HepG2 (cell line): Measurements from ENCODE around the gene UBQLN4. TPM values are rescaled to one million over a fixed set of nuclear protein-coding genes. Genes with fewer than 3 reads are reported as not detected.
A peak's percentile ranks its signal among the peaks of the same experiment; 100 is the strongest.

Experiments used
- ARNT ChIP-seq: fragments of 450-650 bp; IDR thresholded peaks from 2 replicates; pipeline ENCODE4 v1.6.1; 2017
- BCL6 ChIP-seq: IDR thresholded peaks from 2 replicates; pipeline ENCODE4 v1.6.1; 2016; ENCODE audit warnings: missing genetic modification reagents, missing compliant biosample characterization
- CAMTA2 ChIP-seq: sonication (generic); formaldehyde crosslinking; IDR thresholded peaks from 2 replicates; pipeline ENCODE4 v1.4.0; 2020; ENCODE audit warnings: mild to moderate bottlenecking, missing genetic modification reagents, borderline replicate concordance
- ETV6 ChIP-seq: sonication (generic); formaldehyde crosslinking; conservative IDR thresholded peaks from 2 replicates; pipeline ENCODE4 v1.4.0; 2020; ENCODE audit warnings: missing genetic modification reagents
- GATAD2A ChIP-seq: IDR thresholded peaks from 2 replicates; pipeline ENCODE4 v1.6.1; 2016
- HMG20B ChIP-seq: conservative IDR thresholded peaks from 2 replicates; pipeline ENCODE4 v1.6.1; 2016; ENCODE audit warnings: missing genetic modification reagents, missing compliant biosample characterization
- KLF11 ChIP-seq: IDR thresholded peaks from 2 replicates; pipeline ENCODE4 v1.6.1; 2016; ENCODE audit warnings: missing compliant biosample characterization
- NFIB ChIP-seq: sonication (generic); formaldehyde crosslinking; IDR thresholded peaks from 2 replicates; pipeline ENCODE4 v1.9.0; 2021; ENCODE audit warnings: missing genetic modification reagents, mild to moderate bottlenecking, borderline replicate concordance
- NPAS2 ChIP-seq: sonication (generic); formaldehyde crosslinking; IDR thresholded peaks from 2 replicates; pipeline ENCODE4 v1.8.0; 2022; ENCODE audit warnings: mild to moderate bottlenecking, missing genetic modification reagents, borderline replicate concordance
- POLR2AphosphoS5 ChIP-seq: IDR thresholded peaks from 2 replicates; pipeline ENCODE4 v1.6.1; 2012; ENCODE audit warnings: low read depth, low read length
- RORA ChIP-seq: sonication (generic); formaldehyde crosslinking; IDR thresholded peaks from 2 replicates; pipeline ENCODE4 v1.5.0; 2020; ENCODE audit warnings: mild to moderate bottlenecking, missing genetic modification reagents, moderate library complexity
- STAT5B ChIP-seq: sonication (generic); formaldehyde crosslinking; IDR thresholded peaks from 2 replicates; pipeline ENCODE4 v1.4.0; 2020; ENCODE audit warnings: missing genetic modification reagents
- TSC22D2 ChIP-seq: sonication (generic); formaldehyde crosslinking; IDR thresholded peaks from 2 replicates; pipeline ENCODE4 v1.5.1; 2020; ENCODE audit warnings: missing genetic modification reagents, mild to moderate bottlenecking, borderline replicate concordance
- ZMYM4 ChIP-seq: sonication (generic); formaldehyde crosslinking; IDR thresholded peaks from 2 replicates; pipeline ENCODE4 v1.8.1; 2023; ENCODE audit warnings: mild to moderate bottlenecking, missing genetic modification reagents
- ZNF12 ChIP-seq: sonication (generic); formaldehyde crosslinking; IDR thresholded peaks from 2 replicates; pipeline ENCODE4 v1.5.0; 2020; ENCODE audit warnings: missing genetic modification reagents
- ZNF124 ChIP-seq: sonication (generic); formaldehyde crosslinking; IDR thresholded peaks from 2 replicates; pipeline ENCODE4 v1.4.0; 2020; ENCODE audit warnings: missing genetic modification reagents
- ZNF296 ChIP-seq: sonication (generic); formaldehyde crosslinking; conservative IDR thresholded peaks from 2 replicates; pipeline ENCODE4 v1.5.0; 2020; ENCODE audit warnings: mild to moderate bottlenecking, missing genetic modification reagents
- ZNF567 ChIP-seq: sonication (generic); formaldehyde crosslinking; IDR thresholded peaks from 2 replicates; pipeline ENCODE4 v1.8.1; 2023; ENCODE audit warnings: mild to moderate bottlenecking, missing genetic modification reagents, borderline replicate concordance
- ZNF629 ChIP-seq: sonication (generic); formaldehyde crosslinking; conservative IDR thresholded peaks from 2 replicates; pipeline ENCODE4 v1.5.0; 2020; ENCODE audit warnings: missing genetic modification reagents
- ZNF777 ChIP-seq: sonication (generic); formaldehyde crosslinking; IDR thresholded peaks from 2 replicates; pipeline ENCODE4 v1.4.0; 2020; ENCODE audit warnings: missing genetic modification reagents
- ZSCAN30 ChIP-seq: sonication (generic); formaldehyde crosslinking; IDR thresholded peaks from 2 replicates; pipeline ENCODE4 v1.5.0; 2020; ENCODE audit warnings: mild to moderate bottlenecking, missing genetic modification reagents
- polyA plus RNA-seq, 8 experiments: library from polyadenylated mRNA; depleted of rRNA in 3 of 8; stranded (reverse) in 7 of 8; unstranded in 1 of 8; fragments of >200 nt; fragmentation: Illumina TruSeq in 4 of 8; extraction: Trizol in 4 of 8; gene quantifications; 2 replicates each; pipeline versions ENCODE4 v1.2.1 to v1.2.3, GENCODE V29; 2011 to 2016; ENCODE audit warnings: low read depth in 4 of 8, missing spikeins in 1 of 8, mixed read lengths in 1 of 8; ENCODE audit not compliant: insufficient read depth in 1 of 8
- total RNA-seq, 5 experiments: library from RNA; depleted of rRNA; stranded (reverse); fragments of >200 nt; fragmentation: Illumina TruSeq; extraction: Trizol; gene quantifications; 2 replicates each; pipeline ENCODE4 v1.2.3, GENCODE V29; 2016; ENCODE audit warnings: low read depth in 1 of 5
- TF ChIP-seq, protein P1 (sequence below): sonication (generic); formaldehyde crosslinking; IDR thresholded peaks from 2 replicates; pipeline ENCODE4 v1.5.0; 2020; ENCODE audit warnings: mild to moderate bottlenecking, missing genetic modification reagents
- TF ChIP-seq, protein P2 (sequence below): sonication (generic); formaldehyde crosslinking; IDR thresholded peaks from 2 replicates; pipeline ENCODE4 v1.8.0; 2022; ENCODE audit warnings: missing genetic modification reagents, mild to moderate bottlenecking, inconsistent platforms, borderline replicate concordance
- TF ChIP-seq, protein P3 (sequence below): sonication (generic); formaldehyde crosslinking; IDR thresholded peaks from 2 replicates; pipeline ENCODE4 v1.4.0; 2020; ENCODE audit warnings: missing genetic modification reagents, mild to moderate bottlenecking, borderline replicate concordance

The UBQLN4 gene
- total and polyA plus RNA-seq, 2 of the 13 experiments (the other 11 are each of a cell fraction or from before 2014, with no cell fraction given) = 31.5 to 39.8 TPM

DNA sequence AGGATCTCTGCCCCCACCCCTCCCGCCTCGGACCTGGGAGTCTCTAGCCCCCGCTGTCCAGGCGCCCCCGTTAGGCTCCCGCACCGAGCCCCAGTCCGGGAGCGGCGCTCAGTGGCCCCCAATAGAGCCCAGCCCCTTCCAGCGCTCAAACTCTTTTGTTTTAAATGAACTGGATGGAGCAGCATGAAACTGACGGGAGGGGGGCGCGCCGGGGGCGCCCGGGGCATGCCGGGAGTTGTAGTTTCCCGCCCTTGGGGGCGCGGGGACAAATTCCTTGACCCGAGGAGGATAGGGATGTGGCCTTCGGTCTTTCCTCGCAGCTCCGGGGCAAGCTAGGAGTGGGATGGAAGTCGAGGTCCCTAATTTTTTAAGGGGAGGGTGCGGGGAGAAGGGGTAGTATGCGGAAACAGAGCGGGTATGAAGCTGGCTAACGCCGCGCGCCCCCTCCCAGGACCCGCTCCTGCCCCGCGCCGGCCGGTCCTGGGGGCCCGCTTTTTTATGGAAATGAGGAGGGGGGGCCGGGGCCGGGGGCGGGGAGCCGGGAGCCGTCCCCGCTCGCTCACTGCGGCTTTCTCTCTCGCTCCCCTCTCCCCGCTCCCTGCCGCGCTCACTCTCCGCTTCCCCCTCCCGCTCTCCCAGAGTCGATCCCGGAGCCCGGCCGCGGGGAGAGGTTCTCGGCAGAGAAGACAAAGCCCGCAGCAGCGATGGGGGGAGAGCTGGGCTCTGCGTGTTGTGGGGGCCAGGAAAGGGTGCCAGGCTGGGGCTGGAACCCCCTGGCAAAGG, 28.9 kb upstream of the UBQLN4 start, which contains the start of gene MEX3A (continued):
- no peak for TF ChIP-seq ETV6 (CRISPR knock-in tag)
- TF ChIP-seq, protein P1, sequence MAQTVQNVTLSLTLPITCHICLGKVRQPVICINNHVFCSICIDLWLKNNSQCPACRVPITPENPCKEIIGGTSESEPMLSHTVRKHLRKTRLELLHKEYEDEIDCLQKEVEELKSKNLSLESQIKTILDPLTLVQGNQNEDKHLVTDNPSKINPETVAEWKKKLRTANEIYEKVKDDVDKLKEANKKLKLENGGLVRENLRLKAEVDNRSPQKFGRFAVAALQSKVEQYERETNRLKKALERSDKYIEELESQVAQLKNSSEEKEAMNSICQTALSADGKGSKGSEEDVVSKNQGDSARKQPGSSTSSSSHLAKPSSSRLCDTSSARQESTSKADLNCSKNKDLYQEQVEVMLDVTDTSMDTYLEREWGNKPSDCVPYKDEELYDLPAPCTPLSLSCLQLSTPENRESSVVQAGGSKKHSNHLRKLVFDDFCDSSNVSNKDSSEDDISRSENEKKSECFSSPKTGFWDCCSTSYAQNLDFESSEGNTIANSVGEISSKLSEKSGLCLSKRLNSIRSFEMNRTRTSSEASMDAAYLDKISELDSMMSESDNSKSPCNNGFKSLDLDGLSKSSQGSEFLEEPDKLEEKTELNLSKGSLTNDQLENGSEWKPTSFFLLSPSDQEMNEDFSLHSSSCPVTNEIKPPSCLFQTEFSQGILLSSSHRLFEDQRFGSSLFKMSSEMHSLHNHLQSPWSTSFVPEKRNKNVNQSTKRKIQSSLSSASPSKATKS (CRISPR knock-in tag) = no peak
- TF ChIP-seq NPAS2 (CRISPR knock-in tag) = no peak
- TF ChIP-seq ZNF629 (CRISPR knock-in tag) = no peak
- TF ChIP-seq CAMTA2 = no peak
- TF ChIP-seq POLR2AphosphoS5 = peak; percentile 47
- peak; percentile 57; the same call in 1 of the 2 replicates for TF ChIP-seq ZNF777
- no peak for TF ChIP-seq ZNF567 (CRISPR knock-in tag)
- no peak for TF ChIP-seq RORA (CRISPR knock-in tag)
- no peak; the same call in 1 of the 2 replicates for TF ChIP-seq ZNF124 (CRISPR knock-in tag)
- TF ChIP-seq ZNF12 (CRISPR knock-in tag) = no peak
- TF ChIP-seq ZSCAN30 = 0 out of 2 replicates have a peak, but pooled peaks have one; percentile 58
- no peak for TF ChIP-seq KLF11
- peak; percentile 21; the same call in 1 of the 2 replicates for TF ChIP-seq GATAD2A
- TF ChIP-seq, protein P2, sequence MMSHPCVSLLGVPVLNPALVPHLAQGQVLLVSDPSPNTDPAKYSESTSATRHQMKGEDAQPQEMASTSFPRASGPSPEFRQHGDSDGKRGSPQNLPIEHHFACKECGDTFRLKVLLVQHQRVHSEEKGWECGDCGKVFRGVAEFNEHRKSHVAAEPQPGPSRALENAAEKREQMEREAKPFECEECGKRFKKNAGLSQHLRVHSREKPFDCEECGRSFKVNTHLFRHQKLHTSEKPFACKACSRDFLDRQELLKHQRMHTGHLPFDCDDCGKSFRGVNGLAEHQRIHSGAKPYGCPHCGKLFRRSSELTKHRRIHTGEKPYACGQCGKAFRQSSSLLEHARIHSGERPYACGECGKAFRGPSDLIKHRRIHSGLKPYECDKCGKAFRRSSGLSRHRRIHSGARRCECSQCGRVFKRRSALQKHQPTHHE (CRISPR knock-in tag) = 0 out of 2 replicates have a peak, but pooled peaks have one; percentile 52
- no peak for TF ChIP-seq STAT5B (CRISPR knock-in tag)
- no peak for TF ChIP-seq HMG20B (CRISPR knock-in tag)
- TF ChIP-seq BCL6 (CRISPR knock-in tag) = no peak
- no peak for TF ChIP-seq ZNF296
- TF ChIP-seq NFIB = no peak
- no peak for TF ChIP-seq ARNT
- no peak for TF ChIP-seq TSC22D2 (CRISPR knock-in tag)
- TF ChIP-seq, protein P3, sequence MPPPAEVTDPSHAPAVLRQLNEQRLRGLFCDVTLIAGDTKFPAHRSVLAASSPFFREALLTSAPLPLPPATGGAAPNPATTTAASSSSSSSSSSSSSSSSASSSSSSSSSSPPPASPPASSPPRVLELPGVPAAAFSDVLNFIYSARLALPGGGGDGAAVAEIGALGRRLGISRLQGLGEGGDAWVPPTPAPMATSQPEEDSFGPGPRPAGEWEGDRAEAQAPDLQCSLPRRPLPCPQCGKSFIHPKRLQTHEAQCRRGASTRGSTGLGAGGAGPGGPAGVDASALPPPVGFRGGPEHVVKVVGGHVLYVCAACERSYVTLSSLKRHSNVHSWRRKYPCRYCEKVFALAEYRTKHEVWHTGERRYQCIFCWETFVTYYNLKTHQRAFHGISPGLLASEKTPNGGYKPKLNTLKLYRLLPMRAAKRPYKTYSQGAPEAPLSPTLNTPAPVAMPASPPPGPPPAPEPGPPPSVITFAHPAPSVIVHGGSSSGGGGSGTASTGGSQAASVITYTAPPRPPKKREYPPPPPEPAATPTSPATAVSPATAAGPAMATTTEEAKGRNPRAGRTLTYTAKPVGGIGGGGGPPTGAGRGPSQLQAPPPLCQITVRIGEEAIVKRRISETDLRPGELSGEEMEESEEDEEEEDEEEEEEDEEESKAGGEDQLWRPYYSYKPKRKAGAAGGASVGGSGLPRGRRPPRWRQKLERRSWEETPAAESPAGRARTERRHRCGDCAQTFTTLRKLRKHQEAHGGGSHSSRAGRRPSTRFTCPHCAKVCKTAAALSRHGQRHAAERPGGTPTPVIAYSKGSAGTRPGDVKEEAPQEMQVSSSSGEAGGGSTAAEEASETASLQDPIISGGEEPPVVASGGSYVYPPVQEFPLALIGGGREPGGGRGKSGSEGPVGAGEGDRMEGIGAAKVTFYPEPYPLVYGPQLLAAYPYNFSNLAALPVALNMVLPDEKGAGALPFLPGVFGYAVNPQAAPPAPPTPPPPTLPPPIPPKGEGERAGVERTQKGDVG (CRISPR knock-in tag) = no peak
- no peak for TF ChIP-seq ZMYM4 (CRISPR knock-in tag)
